Gastrocnemius medialis (tissue), 4 donors: ENCODE data around the gene NEK9. TPM values are rescaled to one million over a fixed set of nuclear protein-coding genes. Genes with fewer than 3 reads are reported as not detected.

Experiments used
- ATAC-seq, 2 donors: fragments of 150-250 bp; one replicate each; pipeline ENCODE4 v1.9.1; 2016
- DNase-seq, 2 donors: peaks; one replicate each; pipeline ENCODE4 v3.0.0-alpha.2; 2019
- H3K27ac ChIP-seq, 4 donors: fragments of 200-600 bp; sonication (generic); 1 replicate in 1 of 4; 2 replicates in 3 of 4; pipeline ENCODE4 v1.5.1; 2016 to 2018; ENCODE audit warnings: mild to moderate bottlenecking in 2 of 4, moderate library complexity in 1 of 4
- H3K27me3 ChIP-seq, 3 donors: fragments of 200-600 bp; sonication (generic) in 2 of 3; 1 replicate in 1 of 3; 2 replicates in 2 of 3; pipeline versions ENCODE4 v1.5.1 to v1.6.0; 2016 to 2019; ENCODE audit warnings: mild to moderate bottlenecking in 1 of 3, moderate library complexity in 1 of 3
- H3K36me3 ChIP-seq, 2 donors: fragments of 200-600 bp; sonication (generic) in 1 of 2; one replicate each; pipeline ENCODE4 v1.5.1; 2017 to 2018
- H3K4me1 ChIP-seq, 2 donors: fragments of 200-600 bp; sonication (generic) in 1 of 2; one replicate each; pipeline ENCODE4 v1.5.1; 2016 to 2017; ENCODE audit warnings: mild to moderate bottlenecking in 2 of 2
- H3K4me3 ChIP-seq, 4 donors: fragments of 200-600 bp; sonication (generic) in 3 of 4; 1 replicate in 1 of 4; 2 replicates in 3 of 4; pipeline ENCODE4 v1.5.1; 2016 to 2019; ENCODE audit warnings: mild to moderate bottlenecking in 2 of 4
- H3K9me3 ChIP-seq, 3 donors: fragments of 200-600 bp; sonication (generic) in 2 of 3; 1 replicate in 1 of 3; 2 replicates in 2 of 3; pipeline ENCODE4 v1.5.1; 2016 to 2019
- CTCF ChIP-seq, 5 experiments: fragments of 450-650 bp in 3 of 5; fragments of 200-600 bp in 2 of 5; sonication (generic) in 2 of 5; IDR thresholded peaks in 4 of 5; conservative IDR thresholded peaks in 1 of 5; 1 replicate in 4 of 5; 2 replicates in 1 of 5; pipeline ENCODE4 v1.5.1; 2016 to 2019; ENCODE audit warnings: antibody characterized with exemption in 5 of 5, mild to moderate bottlenecking in 3 of 5, moderate library complexity in 3 of 5
- POLR2A ChIP-seq, 2 donors: fragments of 450-650 bp; IDR thresholded peaks; one replicate each; pipeline ENCODE4 v1.6.1; 2017; ENCODE audit warnings: antibody characterized with exemption in 2 of 2, mild to moderate bottlenecking in 2 of 2, moderate library complexity in 2 of 2
- in situ Hi-C, 4 donors: fragments of 200-750 bp; cut with MboI; loops; one replicate each; pipeline versions ENCODE4 v1.15.0 to v1.8.0; 2017; ENCODE audit warnings: low sequenced_read_pairs in 4 of 4
- intact Hi-C: fragments of 100-400 bp; cut with DNase I; formaldehyde crosslinking; loops from one replicate; pipeline ENCODE4 v1.15.1; 2023; ENCODE audit warnings: low total_unique reads
- total RNA-seq, 4 donors: library from RNA; depleted of rRNA; stranded (reverse); fragments of >200 nt; gene quantifications; one replicate each; pipeline versions ENCODE4 v1.1.0 to v1.2.3, GENCODE V29; 2016

Gene NEK9
- total RNA-seq, 4 donors from 2014 or later, result 36.3 to 93.2 (median 42.6) TPM

- Histone ChIP-seq H3K27me3 (no peaks in the 10 kb centered on the region), H3K4me3 (peak overlapping the region; percentile 78 to 96 (median 86)), H3K27ac (peak overlapping the region; percentile 93 to 98 (median 96)), H3K9me3 (no peaks in the 10 kb centered on the region), H3K4me1 (peaks cover 36 to 40% of the 10 kb centered on the region in 2 donors), H3K36me3 (peaks cover 0 to 15% of the 10 kb centered on the region in 2 donors)
- DNase-seq (no peak), ATAC-seq (no peak)
- intact Hi-C loops (no loop called here), in situ Hi-C loops (loop anchor here in 2 of 4 donors (10.0 to 25.0 kb wide), 2 partner anchors 361 to 369 kb away; no protein-coding TSS in a partner anchor)
- TF ChIP-seq CTCF (IDR thresholded peaks at IDR 0.05 in 4 of 5, conservative IDR thresholded peaks at IDR 0.05 in 1 of 5) (no peak), POLR2A (IDR thresholded peaks at IDR 0.05) (no peak)
These were observed 715 bp downstream of the NEK9 start for GRCh38 chr14:75126121-75126544.

- in situ Hi-C loops, result loop anchor here in 2 of 4 donors (10.0 to 25.0 kb wide), 2 partner anchors 362 to 369 kb away; no protein-coding TSS in a partner anchor
These were observed 1.2 kb downstream of the NEK9 start for GRCh38 chr14:75125617-75126016.

GRCh38 chr14:75123991-75124390 lies 2.9 kb downstream of the NEK9 start:
- peak in 1 of 2 donors; percentile 26 for DNase-seq
- Histone ChIP-seq H3K27ac (peak overlapping the region; percentile 23 to 98 (median 52)), H3K9me3 (no peaks in the 10 kb centered on the region), H3K27me3 (no peaks in the 10 kb centered on the region), H3K4me1 (peaks cover 36 to 39% of the 10 kb centered on the region in 2 donors), H3K4me3 (no peak overlapping the region), H3K36me3 (peaks cover 0 to 34% of the 10 kb centered on the region in 2 donors)
- TF ChIP-seq POLR2A (IDR thresholded peaks at IDR 0.05) (no peak), CTCF (IDR thresholded peaks at IDR 0.05 in 4 of 5, conservative IDR thresholded peaks at IDR 0.05 in 1 of 5) (no peak)
- peak in 1 of 2 donors; percentile 20 for ATAC-seq
- in situ Hi-C loops (loop anchor here in 1 of 4 donors (10.0 kb wide), 1 partner anchor 371 kb away; no protein-coding TSS in a partner anchor), intact Hi-C loops (no loop called here)

More at GRCh38 chr14:75125617-75126016, 1.2 kb downstream of the NEK9 start:
- H3K27ac ChIP-seq, result peak overlapping the region; percentile 93 to 98 (median 96)
- peak overlapping the region; percentile 78 to 96 (median 86) for H3K4me3 ChIP-seq
- peaks cover 36 to 40% of the 10 kb centered on the region in 2 donors for H3K4me1 ChIP-seq
- no peak for DNase-seq
- no peaks in the 10 kb centered on the region for H3K9me3 ChIP-seq
- H3K36me3 ChIP-seq, result peaks cover 0 to 18% of the 10 kb centered on the region in 2 donors
- intact Hi-C loops, result no loop called here
- H3K27me3 ChIP-seq, result no peaks in the 10 kb centered on the region
- no peak for ATAC-seq
- TF ChIP-seq POLR2A (IDR thresholded peaks at IDR 0.05) (no peak), CTCF (IDR thresholded peaks at IDR 0.05 in 4 of 5, conservative IDR thresholded peaks at IDR 0.05 in 1 of 5) (no peak)

- Histone ChIP-seq H3K9me3 (no peaks in the 10 kb centered on the region), H3K27me3 (no peaks in the 10 kb centered on the region), H3K4me1 (peaks cover 19 to 26% of the 10 kb centered on the region in 2 donors), H3K36me3 (peaks cover 0 to 59% of the 10 kb centered on the region in 2 donors), H3K27ac (no peak overlapping the region), H3K4me3 (no peak overlapping the region)
- in situ Hi-C loops (loop anchor here in 1 of 4 donors (10.0 kb wide), 1 partner anchor 373 kb away; no protein-coding TSS in a partner anchor), intact Hi-C loops (no loop called here)
- TF ChIP-seq CTCF (IDR thresholded peaks at IDR 0.05 in 4 of 5, conservative IDR thresholded peaks at IDR 0.05 in 1 of 5) (no peak), POLR2A (IDR thresholded peaks at IDR 0.05) (no peak)
- DNase-seq (no peak), ATAC-seq (no peak)
These were observed 5.3 kb downstream of the NEK9 start for GRCh38 chr14:75121552-75121951.
